ENCODE data around the gene OGFR.

Gene OGFR

GRCh38 chr20:62811320-62811719 lies 6.7 kb downstream of the OGFR start:
- H3K4me3 Mint-ChIP-seq, result no peak overlapping the region
- no peaks in the 10 kb centered on the region for H3K9me3 Mint-ChIP-seq
- peaks cover 86% of the 10 kb centered on the region for H3K36me3 Mint-ChIP-seq
- no peak overlapping the region for H3K27ac Mint-ChIP-seq
- peaks cover 19% of the 10 kb centered on the region for H3K4me1 Mint-ChIP-seq
- DNase-seq (ENCODE audit: low spot score in 2 of 2) (no peak), ATAC-seq (no peak)

GRCh38 chr20:62811720-62812119 lies 7.1 kb downstream of the OGFR start:
- Mint-ChIP-seq H3K9me3 (no peaks in the 10 kb centered on the region), H3K27ac (no peak overlapping the region), H3K36me3 (peaks cover 82% of the 10 kb centered on the region)

GRCh38 chr20:62812181-62812906 lies 7.7 kb downstream of the OGFR start:
- Mint-ChIP-seq H3K27ac (no peak overlapping the region), H3K4me1 (peaks cover 11% of the 10 kb centered on the region), H3K36me3 (peaks cover 75% of the 10 kb centered on the region), H3K9me3 (no peaks in the 10 kb centered on the region), H3K4me3 (no peak overlapping the region)
- DNase-seq (ENCODE audit: low spot score in 2 of 2) (no peak), ATAC-seq (no peak)

More at GRCh38 chr20:62811720-62812119, 7.1 kb downstream of the OGFR start:
- no peak for DNase-seq (ENCODE audit: low spot score in 2 of 2)
- Mint-ChIP-seq H3K4me3 (no peak overlapping the region), H3K4me1 (peaks cover 15% of the 10 kb centered on the region)
- ATAC-seq, result no peak

GRCh38 chr20:62812907-62813200 lies 8.2 kb downstream of the OGFR start:
- Mint-ChIP-seq H3K36me3 (peaks cover 70% of the 10 kb centered on the region), H3K4me1 (peaks cover 6% of the 10 kb centered on the region), H3K4me3 (no peak overlapping the region), H3K27ac (no peak overlapping the region), H3K9me3 (no peaks in the 10 kb centered on the region)
- DNase-seq (ENCODE audit: low spot score in 2 of 2) (no peak), ATAC-seq (no peak)

GRCh38 chr20:62813588-62813987 lies 9.0 kb downstream of the OGFR start:
- DNase-seq (ENCODE audit: low spot score in 2 of 2) (no peak), ATAC-seq (no peak)
- no peak overlapping the region for H3K4me3 Mint-ChIP-seq
- H3K9me3 Mint-ChIP-seq, result no peaks in the 10 kb centered on the region
- H3K27ac Mint-ChIP-seq, result no peak overlapping the region
- no peaks in the 10 kb centered on the region for H3K4me1 Mint-ChIP-seq
- H3K36me3 Mint-ChIP-seq, result peaks cover 63% of the 10 kb centered on the region

GRCh38 chr20:62814060-62814708 lies 9.5 kb downstream of the OGFR start:
- no peak for DNase-seq (ENCODE audit: low spot score in 2 of 2)
- Mint-ChIP-seq H3K4me1 (no peaks in the 10 kb centered on the region), H3K36me3 (peaks cover 57% of the 10 kb centered on the region), H3K9me3 (no peaks in the 10 kb centered on the region), H3K27ac (peak overlapping the region; percentile 69), H3K4me3 (no peak overlapping the region)
- ATAC-seq, result peak; percentile 8

GRCh38 chr20:62814709-62815065 lies 10.1 kb downstream of the OGFR start:
- H3K4me1 Mint-ChIP-seq, result no peaks in the 10 kb centered on the region
- H3K27ac Mint-ChIP-seq, result peak overlapping the region; percentile 69
- no peaks in the 10 kb centered on the region for H3K9me3 Mint-ChIP-seq
- peaks cover 52% of the 10 kb centered on the region for H3K36me3 Mint-ChIP-seq
- ATAC-seq (no peak), DNase-seq (ENCODE audit: low spot score in 2 of 2) (no peak)
- no peak overlapping the region for H3K4me3 Mint-ChIP-seq

GRCh38 chr20:62815066-62815991 lies 10.7 kb downstream of the OGFR start:
- DNase-seq (ENCODE audit: low spot score in 2 of 2), result no peak
- H3K36me3 Mint-ChIP-seq, result peaks cover 46% of the 10 kb centered on the region
- H3K27ac Mint-ChIP-seq, result peak overlapping the region; percentile 69
- H3K9me3 Mint-ChIP-seq, result no peaks in the 10 kb centered on the region
- no peak overlapping the region for H3K4me3 Mint-ChIP-seq
- ATAC-seq, result peak; percentile 9
- H3K4me1 Mint-ChIP-seq, result no peaks in the 10 kb centered on the region

- Mint-ChIP-seq H3K4me1 (no peaks in the 10 kb centered on the region), H3K27ac (no peak overlapping the region), H3K36me3 (peaks cover 36% of the 10 kb centered on the region), H3K4me3 (no peak overlapping the region), H3K9me3 (no peaks in the 10 kb centered on the region)
- no peak for ATAC-seq
- DNase-seq (ENCODE audit: low spot score in 2 of 2), result no peak
Observed at GRCh38 chr20:62816031-62816883, 11.6 kb downstream of the OGFR start.

GRCh38 chr20:62816884-62817873 lies 12.5 kb downstream of the OGFR start, which contains the start of gene COL9A3:
TSS of gene COL9A3 (plus strand) at chr20:62817050. CDS start at chr20:62817065, 15 bp downstream.
- Mint-ChIP-seq H3K36me3 (peaks cover 27% of the 10 kb centered on the region), H3K4me3 (no peak within 1 kb of the TSS), H3K27ac (no peak within 1 kb of the TSS), H3K9me3 (no peaks in the 10 kb centered on the region), H3K4me1 (no peaks in the 10 kb centered on the region)
- ATAC-seq (no peak), DNase-seq (ENCODE audit: low spot score in 2 of 2) (no peak)

- ATAC-seq (no peak), DNase-seq (ENCODE audit: low spot score in 2 of 2) (no peak)
- Mint-ChIP-seq H3K27ac (no peak overlapping the region), H3K36me3 (peaks cover 19% of the 10 kb centered on the region), H3K4me3 (no peak overlapping the region), H3K9me3 (no peaks in the 10 kb centered on the region), H3K4me1 (no peaks in the 10 kb centered on the region)
Observed at GRCh38 chr20:62817975-62818591, 13.4 kb downstream of the OGFR start.

GRCh38 chr20:62818592-62819493 lies 14.2 kb downstream of the OGFR start:
- no peak overlapping the region for H3K4me3 Mint-ChIP-seq
- DNase-seq (ENCODE audit: low spot score in 2 of 2) (no peak), ATAC-seq (no peak)
- no peak overlapping the region for H3K27ac Mint-ChIP-seq
- no peaks in the 10 kb centered on the region for H3K9me3 Mint-ChIP-seq
- no peaks in the 10 kb centered on the region for H3K4me1 Mint-ChIP-seq
- peaks cover 18% of the 10 kb centered on the region for H3K36me3 Mint-ChIP-seq
